ENCODE results near the gene HTR2A.

Gene HTR2A

GRCh38 chr13:46896341-46897137, at the start of gene HTR2A:
Gene HTR2A, minus strand, starts transcription at chr13:46897053. Its CDS starts 1,147 bp downstream, at chr13:46895906.
- DNase-seq, result peak; percentile 4

GRCh38 chr13:46936525-46936924, 39.7 kb upstream of the HTR2A start:
- DNase-seq, result no peak

GRCh38 chr13:46934749-46935148, 37.9 kb upstream of the HTR2A start:
- no peak for DNase-seq

GRCh38 chr13:46926916-46927590, 30.2 kb upstream of the HTR2A start:
- DNase-seq, result no peak

- DNase-seq, result no peak
Measured at GRCh38 chr13:46925486-46925885, 28.6 kb upstream of the HTR2A start.

GRCh38 chr13:46914341-46914740, 17.5 kb upstream of the HTR2A start:
- no peak for DNase-seq

- no peak for DNase-seq
Measured at GRCh38 chr13:46913757-46914156, 16.9 kb upstream of the HTR2A start.

GRCh38 chr13:46909042-46909441, 12.2 kb upstream of the HTR2A start:
- DNase-seq, result no peak

GRCh38 chr13:46908501-46908900, 11.6 kb upstream of the HTR2A start:
- no peak for DNase-seq

GRCh38 chr13:46906405-46906804, 9.6 kb upstream of the HTR2A start:
- no peak for DNase-seq

GRCh38 chr13:46905249-46905648, 8.4 kb upstream of the HTR2A start:
- DNase-seq, result no peak

- no peak for DNase-seq
Measured at GRCh38 chr13:46903748-46904147, 6.9 kb upstream of the HTR2A start.

- DNase-seq, result no peak
Measured at GRCh38 chr13:46901721-46902120, 4.9 kb upstream of the HTR2A start.

- DNase-seq, result no peak
Measured at GRCh38 chr13:46899801-46900200, 2.9 kb upstream of the HTR2A start.

GRCh38 chr13:46895381-46895780, 1.5 kb downstream of the HTR2A start:
- no peak for DNase-seq

GRCh38 chr13:46894568-46894967, 2.3 kb downstream of the HTR2A start:
- DNase-seq, result no peak

- DNase-seq, result peak; percentile 72
Measured at GRCh38 chr13:46893798-46894560, 2.9 kb downstream of the HTR2A start.

GRCh38 chr13:46893221-46893740, 3.6 kb downstream of the HTR2A start:
- DNase-seq, result no peak

GRCh38 chr13:46885018-46885417, 11.8 kb downstream of the HTR2A start:
- no peak for DNase-seq

GRCh38 chr13:46884531-46884930, 12.3 kb downstream of the HTR2A start:
- DNase-seq, result no peak

- DNase-seq, result no peak
Measured at GRCh38 chr13:46881621-46882020, 15.2 kb downstream of the HTR2A start.

GRCh38 chr13:46874006-46874405, 22.8 kb downstream of the HTR2A start:
- DNase-seq, result no peak

GRCh38 chr13:46871557-46871956, 25.3 kb downstream of the HTR2A start:
- DNase-seq, result no peak

Measured in CD4-positive, alpha-beta T cell treated with Interleukin-17A for 4 hours (primary cell).